ENCODE results near the gene GLRX2.

The GLRX2 gene

GRCh38 chr1:193111641-193112090, 6.5 kb upstream of the GLRX2 start:
- no peak for DNase-seq

GRCh38 chr1:193110864-193111263, 5.7 kb upstream of the GLRX2 start:
- no peak for DNase-seq

GRCh38 chr1:193110246-193110645, 5.0 kb upstream of the GLRX2 start:
- DNase-seq, result no peak

- DNase-seq, result no peak
Observed at GRCh38 chr1:193109619-193110018, 4.4 kb upstream of the GLRX2 start.

- no peak for DNase-seq
Observed at GRCh38 chr1:193108471-193108870, 3.3 kb upstream of the GLRX2 start.

- DNase-seq, result no peak
Observed at GRCh38 chr1:193105821-193106177, 585 bp upstream of the GLRX2 start.

GRCh38 chr1:193104502-193104906, 710 bp downstream of the GLRX2 start:
- DNase-seq, result peak; percentile 32

GRCh38 chr1:193103759-193104501, 1.3 kb downstream of the GLRX2 start:
- DNase-seq, result peak; percentile 18

GRCh38 chr1:193102662-193103061, 2.6 kb downstream of the GLRX2 start:
- DNase-seq, result no peak

GRCh38 chr1:193094112-193094511, 11.1 kb downstream of the GLRX2 start:
- DNase-seq, result no peak

GRCh38 chr1:193090865-193091264, 14.3 kb downstream of the GLRX2 start:
- no peak for DNase-seq

- no peak for DNase-seq
Observed at GRCh38 chr1:193087893-193088292, 17.3 kb downstream of the GLRX2 start.

- no peak for DNase-seq
Observed at GRCh38 chr1:193086342-193086741, 18.9 kb downstream of the GLRX2 start.

GRCh38 chr1:193085263-193085662, 20.0 kb downstream of the GLRX2 start:
- DNase-seq, result no peak

GRCh38 chr1:193083365-193084088, 21.7 kb downstream of the GLRX2 start:
- DNase-seq, result no peak

GRCh38 chr1:193079187-193079586, 26.0 kb downstream of the GLRX2 start:
- no peak for DNase-seq

- no peak for DNase-seq
Observed at GRCh38 chr1:193077991-193078390, 27.2 kb downstream of the GLRX2 start.

GRCh38 chr1:193070942-193071341, 34.3 kb downstream of the GLRX2 start:
- DNase-seq, result peak; percentile 68

GRCh38 chr1:193070386-193070753, 34.8 kb downstream of the GLRX2 start:
- no peak for DNase-seq

- no peak for DNase-seq
Observed at GRCh38 chr1:193069748-193070385, 35.3 kb downstream of the GLRX2 start.

- no peak for DNase-seq
Observed at GRCh38 chr1:193068013-193068412, 37.2 kb downstream of the GLRX2 start.

- DNase-seq, result no peak
Observed at GRCh38 chr1:193066606-193067005, 38.6 kb downstream of the GLRX2 start.

GRCh38 chr1:193065954-193066353, 39.3 kb downstream of the GLRX2 start:
- no peak for DNase-seq
